ENCODE results near the gene FLT4.

FLT4 gene

DNA sequence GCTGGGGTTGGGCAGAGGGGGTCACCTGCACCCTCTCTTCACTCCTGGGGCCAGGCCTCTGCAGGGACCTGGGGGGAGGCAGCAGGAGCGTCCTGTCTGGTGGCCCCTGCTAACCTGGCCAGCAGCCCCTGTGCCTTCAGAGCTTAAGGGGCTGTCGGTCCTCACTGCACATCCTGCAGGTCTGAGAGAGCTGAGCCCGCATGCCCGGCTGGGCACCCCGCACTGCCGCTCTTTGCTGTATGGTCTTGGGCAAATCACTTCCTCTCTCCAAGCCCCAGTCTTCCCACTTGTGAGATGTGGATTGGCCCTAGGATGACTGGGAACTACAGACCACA, 7.9 kb downstream of the FLT4 start:
- H3K27ac ChIP-seq, result no peak overlapping the region
- DNase-seq, result peak in 1 of 2 donors; percentile 34
- TF ChIP-seq, protein P1, sequence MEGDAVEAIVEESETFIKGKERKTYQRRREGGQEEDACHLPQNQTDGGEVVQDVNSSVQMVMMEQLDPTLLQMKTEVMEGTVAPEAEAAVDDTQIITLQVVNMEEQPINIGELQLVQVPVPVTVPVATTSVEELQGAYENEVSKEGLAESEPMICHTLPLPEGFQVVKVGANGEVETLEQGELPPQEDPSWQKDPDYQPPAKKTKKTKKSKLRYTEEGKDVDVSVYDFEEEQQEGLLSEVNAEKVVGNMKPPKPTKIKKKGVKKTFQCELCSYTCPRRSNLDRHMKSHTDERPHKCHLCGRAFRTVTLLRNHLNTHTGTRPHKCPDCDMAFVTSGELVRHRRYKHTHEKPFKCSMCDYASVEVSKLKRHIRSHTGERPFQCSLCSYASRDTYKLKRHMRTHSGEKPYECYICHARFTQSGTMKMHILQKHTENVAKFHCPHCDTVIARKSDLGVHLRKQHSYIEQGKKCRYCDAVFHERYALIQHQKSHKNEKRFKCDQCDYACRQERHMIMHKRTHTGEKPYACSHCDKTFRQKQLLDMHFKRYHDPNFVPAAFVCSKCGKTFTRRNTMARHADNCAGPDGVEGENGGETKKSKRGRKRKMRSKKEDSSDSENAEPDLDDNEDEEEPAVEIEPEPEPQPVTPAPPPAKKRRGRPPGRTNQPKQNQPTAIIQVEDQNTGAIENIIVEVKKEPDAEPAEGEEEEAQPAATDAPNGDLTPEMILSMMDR (IDR thresholded peaks at IDR 0.05), result no peak
- H3K4me3 ChIP-seq, result no peak overlapping the region
- H3K4me1 ChIP-seq, result no peaks in the 10 kb centered on the region
- H3K9me3 ChIP-seq, result no peaks in the 10 kb centered on the region
- H3K27me3 ChIP-seq, result peaks cover 0 to 25% of the 10 kb centered on the region in 2 donors
- intact Hi-C loops (cut with DNase I; ENCODE audit: low total_unique reads), result no loop called here
- H3K36me3 ChIP-seq, result no peaks in the 10 kb centered on the region

DNA sequence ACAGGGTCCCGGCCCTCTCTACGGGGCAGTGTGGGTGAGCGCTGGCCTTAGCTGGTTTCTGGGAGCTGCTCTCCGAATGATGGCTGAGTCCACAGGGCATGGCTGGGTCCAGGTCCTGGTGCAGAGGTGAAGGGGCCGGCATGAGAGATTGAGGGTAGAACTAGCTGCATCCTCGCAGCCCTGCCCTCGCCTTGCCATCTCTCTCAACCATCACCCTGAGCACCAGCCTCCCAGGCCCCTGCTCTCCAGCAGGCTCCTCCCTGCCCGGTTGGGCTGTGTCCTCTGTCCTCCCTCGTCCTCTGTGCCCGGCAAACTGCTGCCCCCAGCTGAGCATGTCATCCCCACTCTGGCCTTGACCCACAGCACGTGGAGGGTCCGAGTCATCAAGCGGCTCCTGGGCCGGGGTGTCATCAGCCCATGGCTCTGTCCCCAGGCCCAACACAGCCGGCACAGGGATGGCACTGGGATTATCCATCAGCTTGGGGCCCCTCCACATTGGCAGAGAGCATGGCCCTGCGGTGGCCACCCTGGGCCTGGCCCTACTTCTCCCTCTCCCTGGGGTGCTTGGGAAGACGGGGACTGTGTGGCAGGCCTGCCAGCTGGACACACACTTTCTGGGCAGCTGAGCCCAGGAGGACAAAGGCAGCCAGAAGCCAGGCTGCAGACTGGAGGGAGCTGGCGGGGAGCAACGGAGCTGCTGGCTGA, 8.4 kb downstream of the FLT4 start:
- intact Hi-C loops (cut with DNase I; ENCODE audit: low total_unique reads), result no loop called here
- no peaks in the 10 kb centered on the region for H3K4me1 ChIP-seq
- peak in 1 of 2 donors; percentile 55 for DNase-seq
- no peak overlapping the region for H3K4me3 ChIP-seq
- H3K36me3 ChIP-seq, result no peaks in the 10 kb centered on the region
- peaks cover 0 to 20% of the 10 kb centered on the region in 2 donors for H3K27me3 ChIP-seq
- TF ChIP-seq, protein P1 (IDR thresholded peaks at IDR 0.05), result no peak
- H3K9me3 ChIP-seq, result no peaks in the 10 kb centered on the region
- H3K27ac ChIP-seq, result no peak overlapping the region

DNA sequence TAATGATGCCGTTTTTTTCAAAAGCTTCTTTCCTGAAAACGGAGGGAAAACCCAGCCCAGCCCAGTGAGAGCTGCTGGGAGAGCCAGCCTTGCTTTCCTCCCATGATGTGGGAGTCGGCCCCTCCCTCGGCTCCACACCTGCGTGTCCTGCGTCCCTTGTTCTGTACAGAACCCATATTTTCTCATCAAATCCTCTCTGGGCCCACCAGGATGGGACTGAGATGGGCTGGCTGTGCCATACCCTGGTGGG, 8.9 kb downstream of the FLT4 start:
- H3K36me3 ChIP-seq, result no peaks in the 10 kb centered on the region
- intact Hi-C loops (cut with DNase I; ENCODE audit: low total_unique reads), result no loop called here
- H3K4me1 ChIP-seq, result no peaks in the 10 kb centered on the region
- TF ChIP-seq, protein P1 (IDR thresholded peaks at IDR 0.05), result no peak
- no peak overlapping the region for H3K4me3 ChIP-seq
- H3K27me3 ChIP-seq, result peaks cover 0 to 15% of the 10 kb centered on the region in 2 donors
- DNase-seq, result peak in 1 of 2 donors; percentile 32
- no peaks in the 10 kb centered on the region for H3K9me3 ChIP-seq
- no peak overlapping the region for H3K27ac ChIP-seq

DNA sequence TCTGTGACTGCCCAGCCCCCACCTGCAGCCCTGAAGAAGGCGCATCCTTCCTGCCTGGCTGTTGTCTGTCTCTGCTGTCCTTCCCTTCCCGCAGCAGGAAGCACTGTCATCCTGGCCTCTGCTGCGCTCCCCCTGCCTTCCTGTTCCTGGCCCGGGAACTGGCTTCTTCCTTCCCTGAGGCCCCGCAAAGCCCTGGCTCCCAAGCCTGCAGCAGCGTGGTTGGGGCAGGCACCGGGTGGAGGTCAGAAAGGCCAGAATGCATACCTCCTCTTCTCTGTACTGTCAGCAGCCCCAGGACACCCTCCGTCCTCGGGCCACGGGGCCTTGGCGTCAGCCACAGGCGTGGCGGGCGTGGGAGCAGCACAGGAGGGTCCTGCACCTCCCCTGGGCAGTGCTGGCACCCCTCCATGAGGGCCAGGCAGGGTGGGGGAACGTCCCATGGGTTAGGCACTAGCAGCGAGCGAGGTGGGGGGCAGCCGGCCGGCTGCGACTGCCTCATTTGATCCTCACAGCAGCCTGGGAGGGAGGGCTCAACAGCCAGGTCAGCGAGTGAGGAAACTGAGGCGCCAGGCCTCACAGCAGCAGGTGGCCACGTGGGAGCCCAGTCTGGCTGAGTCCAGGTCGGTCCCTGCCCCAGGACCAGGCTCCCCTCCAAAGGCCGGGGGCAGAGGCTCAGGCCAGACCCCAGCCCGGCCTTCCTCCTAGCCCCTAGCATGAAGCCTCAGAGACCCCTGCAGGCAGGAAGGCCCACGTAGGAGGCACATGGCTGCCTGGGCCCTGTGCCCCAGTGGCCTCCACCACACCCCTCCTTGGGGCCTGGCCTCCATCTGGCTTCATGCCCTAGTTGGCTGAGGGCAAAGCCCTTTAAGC, 9.4 kb downstream of the FLT4 start:
- no peaks in the 10 kb centered on the region for H3K36me3 ChIP-seq
- peak in 1 of 2 donors; percentile 51 for DNase-seq
- peaks cover 0 to 9% of the 10 kb centered on the region in 2 donors for H3K27me3 ChIP-seq
- H3K27ac ChIP-seq, result no peak overlapping the region
- intact Hi-C loops (cut with DNase I; ENCODE audit: low total_unique reads), result no loop called here
- TF ChIP-seq, protein P1 (IDR thresholded peaks at IDR 0.05), result no peak
- no peaks in the 10 kb centered on the region for H3K4me1 ChIP-seq
- no peak overlapping the region for H3K4me3 ChIP-seq
- H3K9me3 ChIP-seq, result no peaks in the 10 kb centered on the region

DNA sequence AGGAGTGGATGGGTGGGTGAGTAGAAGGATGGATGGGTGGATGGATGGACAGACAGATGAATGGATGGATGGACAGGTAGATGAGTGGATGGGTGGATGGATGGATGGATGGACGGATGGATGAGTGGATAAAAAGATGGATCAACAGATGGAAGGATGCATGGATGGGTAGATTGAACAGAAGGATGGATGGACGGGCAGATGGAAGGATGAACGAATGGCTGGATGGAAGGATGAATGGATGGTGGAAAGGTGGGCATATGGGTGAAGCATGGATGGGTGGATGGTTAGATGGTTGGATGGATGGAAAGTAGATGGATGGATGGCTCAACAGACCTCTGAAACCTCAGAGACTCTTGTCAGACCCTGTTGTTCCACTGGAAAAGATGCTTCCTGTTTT, 10.1 kb downstream of the FLT4 start:
- DNase-seq, result no peak
- Histone ChIP-seq H3K36me3 (no peaks in the 10 kb centered on the region), H3K27me3 (peaks cover 0 to 3% of the 10 kb centered on the region in 2 donors), H3K27ac (no peak overlapping the region), H3K9me3 (no peaks in the 10 kb centered on the region), H3K4me1 (no peaks in the 10 kb centered on the region), H3K4me3 (no peak overlapping the region)
- intact Hi-C loops (cut with DNase I; ENCODE audit: low total_unique reads), result no loop called here
- TF ChIP-seq, protein P1 (IDR thresholded peaks at IDR 0.05), result no peak
